GM06990 (cell line): Measurements from ENCODE around the gene LIX1.

Source experiments
- DNase-seq: peaks from one replicate; pipeline ENCODE4 v3.0.0-alpha.2; 2011; ENCODE audit not compliant: insufficient read length; ENCODE audit errors: extremely low read depth
- H3K27me3 ChIP-seq: replicated peaks from 2 replicates; pipeline ENCODE4 v1.6.0; 2011; ENCODE audit warnings: low read length; ENCODE audit not compliant: control insufficient read depth, insufficient read depth
- H3K36me3 ChIP-seq: 2 replicates; pipeline ENCODE4 v1.5.1; 2011; ENCODE audit warnings: low read length; ENCODE audit not compliant: control insufficient read depth, insufficient read depth
- H3K4me3 ChIP-seq: replicated peaks from 2 replicates; pipeline ENCODE4 v1.5.1; 2011; ENCODE audit warnings: low read depth, mild to moderate bottlenecking, control low read depth, low read length
- TF ChIP-seq, protein P1 (sequence below): IDR thresholded peaks from 2 replicates; pipeline ENCODE4 v1.5.1; 2011; ENCODE audit warnings: low read length, control low read depth, mild to moderate bottlenecking, inconsistent platforms; ENCODE audit not compliant: insufficient read depth, poor library complexity, severe bottlenecking

The LIX1 gene

DNA sequence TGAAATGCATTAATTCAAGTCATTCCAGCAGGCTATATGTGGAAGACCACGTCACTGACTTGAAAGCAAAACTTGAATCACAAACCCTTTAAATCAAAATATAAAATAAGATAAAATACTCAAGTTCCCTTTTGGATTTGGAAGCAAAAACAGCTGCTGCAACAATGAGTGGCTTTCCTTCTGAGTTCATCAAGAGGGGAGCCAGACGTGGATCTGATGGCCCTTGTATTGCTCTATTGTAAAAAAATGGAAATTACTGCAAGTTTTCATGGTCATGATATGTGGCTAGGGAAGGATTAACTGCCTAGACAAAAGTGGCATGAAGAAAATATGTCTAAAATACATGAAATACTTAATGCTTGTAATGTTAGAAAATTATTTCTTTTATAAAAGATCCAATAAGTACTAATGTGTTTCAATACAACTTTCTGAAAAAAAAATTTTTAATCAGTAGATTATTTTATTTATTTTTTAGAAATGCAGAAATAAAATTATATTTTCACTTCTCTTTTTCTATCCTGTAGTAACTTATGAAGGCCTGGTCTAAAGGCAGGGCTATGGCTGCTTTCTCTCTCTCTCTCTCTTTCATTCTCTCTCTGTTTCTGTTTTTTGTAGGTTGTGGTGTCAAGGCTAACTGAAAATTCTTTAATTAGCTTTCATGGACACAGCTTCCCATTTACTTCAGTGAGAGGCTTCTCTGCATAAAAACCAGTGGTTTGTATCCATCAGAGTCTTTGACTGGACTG lies 24.0 kb downstream of the LIX1 start:
- TF ChIP-seq, protein P1, sequence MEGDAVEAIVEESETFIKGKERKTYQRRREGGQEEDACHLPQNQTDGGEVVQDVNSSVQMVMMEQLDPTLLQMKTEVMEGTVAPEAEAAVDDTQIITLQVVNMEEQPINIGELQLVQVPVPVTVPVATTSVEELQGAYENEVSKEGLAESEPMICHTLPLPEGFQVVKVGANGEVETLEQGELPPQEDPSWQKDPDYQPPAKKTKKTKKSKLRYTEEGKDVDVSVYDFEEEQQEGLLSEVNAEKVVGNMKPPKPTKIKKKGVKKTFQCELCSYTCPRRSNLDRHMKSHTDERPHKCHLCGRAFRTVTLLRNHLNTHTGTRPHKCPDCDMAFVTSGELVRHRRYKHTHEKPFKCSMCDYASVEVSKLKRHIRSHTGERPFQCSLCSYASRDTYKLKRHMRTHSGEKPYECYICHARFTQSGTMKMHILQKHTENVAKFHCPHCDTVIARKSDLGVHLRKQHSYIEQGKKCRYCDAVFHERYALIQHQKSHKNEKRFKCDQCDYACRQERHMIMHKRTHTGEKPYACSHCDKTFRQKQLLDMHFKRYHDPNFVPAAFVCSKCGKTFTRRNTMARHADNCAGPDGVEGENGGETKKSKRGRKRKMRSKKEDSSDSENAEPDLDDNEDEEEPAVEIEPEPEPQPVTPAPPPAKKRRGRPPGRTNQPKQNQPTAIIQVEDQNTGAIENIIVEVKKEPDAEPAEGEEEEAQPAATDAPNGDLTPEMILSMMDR = no peak
- Histone ChIP-seq H3K27me3 (no peaks in the 10 kb centered on the region), H3K4me3 (no peak overlapping the region), H3K36me3 (no peaks in the 10 kb centered on the region)
- no peak for DNase-seq

DNA sequence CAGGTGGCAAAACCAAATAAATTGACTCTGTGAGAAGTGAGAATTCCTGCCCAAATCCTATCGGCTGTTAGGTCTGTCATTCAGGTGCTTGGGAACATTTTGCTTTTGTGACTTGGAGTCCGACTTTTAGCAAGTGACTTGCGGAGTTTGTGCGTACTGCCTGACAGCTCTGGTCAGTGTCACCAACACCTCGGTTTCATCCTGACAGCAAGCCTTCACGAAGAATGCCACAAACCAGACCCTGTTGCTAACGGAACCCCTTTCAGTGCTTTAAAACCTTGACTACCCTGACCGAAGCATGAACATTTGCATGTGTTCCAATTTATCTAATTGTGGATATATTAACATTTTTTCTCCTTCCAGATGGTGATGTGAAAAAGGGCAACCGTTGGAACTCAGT lies 26.5 kb downstream of the LIX1 start:
- no peaks in the 10 kb centered on the region for H3K27me3 ChIP-seq
- no peak overlapping the region for H3K4me3 ChIP-seq
- TF ChIP-seq, protein P1 = no peak
- no peak for DNase-seq
- no peaks in the 10 kb centered on the region for H3K36me3 ChIP-seq

DNA sequence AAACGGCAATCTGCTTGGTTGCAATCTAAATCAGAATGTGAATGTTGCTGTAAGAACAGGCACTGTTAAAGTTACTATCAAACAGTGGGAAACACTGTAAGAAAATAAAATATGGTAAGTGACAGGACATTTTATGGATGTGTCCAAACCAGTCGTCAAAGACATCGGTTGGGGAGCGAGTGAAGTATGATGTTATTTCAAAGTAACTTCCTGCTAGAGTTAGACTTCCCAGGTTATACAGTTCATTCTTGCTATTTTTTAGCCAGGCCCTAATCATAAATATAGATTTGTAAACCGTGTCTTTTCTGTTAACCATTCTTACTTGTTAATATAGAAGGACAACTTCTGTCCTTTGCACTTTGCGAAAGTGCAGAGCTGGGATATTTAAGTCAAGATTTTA lies 30.2 kb downstream of the LIX1 start:
- Histone ChIP-seq H3K36me3 (no peaks in the 10 kb centered on the region), H3K4me3 (no peak overlapping the region), H3K27me3 (no peaks in the 10 kb centered on the region)
- TF ChIP-seq, protein P1 = no peak
- DNase-seq = no peak

DNA sequence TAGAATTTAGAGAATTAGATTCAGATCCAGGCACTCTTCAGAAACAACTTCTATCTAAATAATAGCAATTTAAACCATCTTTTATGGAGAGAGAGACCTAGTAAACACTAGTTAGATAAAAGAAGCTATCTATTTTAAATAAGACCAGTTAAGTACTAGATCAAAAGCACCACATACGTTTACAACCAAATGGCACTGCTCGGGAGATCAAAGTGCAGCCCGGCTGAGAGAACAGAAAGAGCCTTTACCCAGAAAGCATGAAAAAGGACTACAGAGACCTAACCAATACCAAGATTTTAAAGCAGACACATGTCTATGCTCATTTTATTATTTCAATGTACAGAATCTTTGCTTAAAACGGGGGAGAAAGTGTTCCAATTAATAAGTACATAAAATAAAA lies 30.8 kb downstream of the LIX1 start:
- no peaks in the 10 kb centered on the region for H3K27me3 ChIP-seq
- H3K4me3 ChIP-seq = no peak overlapping the region
- TF ChIP-seq, protein P1 = no peak
- DNase-seq = no peak
- H3K36me3 ChIP-seq = no peaks in the 10 kb centered on the region

DNA sequence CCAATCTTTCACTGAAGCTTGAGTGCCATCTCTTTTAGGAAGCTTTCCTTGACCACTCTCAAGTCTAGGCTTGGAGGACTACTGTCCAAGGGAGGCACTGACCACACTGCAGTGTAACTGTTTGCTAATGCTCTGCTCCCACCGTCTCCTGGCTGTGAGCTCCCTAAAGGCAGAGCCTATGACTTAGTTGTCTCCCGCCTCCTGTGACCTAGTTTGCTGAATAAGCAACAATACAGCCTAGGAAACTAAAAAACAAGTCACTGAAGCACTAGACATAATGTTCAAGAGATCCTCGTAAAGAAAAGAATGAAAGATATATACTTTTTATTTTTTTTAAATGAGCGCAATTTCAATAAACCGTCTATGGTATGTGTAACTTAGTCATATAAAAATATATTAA lies 31.4 kb downstream of the LIX1 start:
- Histone ChIP-seq H3K4me3 (no peak overlapping the region), H3K36me3 (no peaks in the 10 kb centered on the region), H3K27me3 (no peaks in the 10 kb centered on the region)
- DNase-seq = no peak
- TF ChIP-seq, protein P1 = no peak

DNA sequence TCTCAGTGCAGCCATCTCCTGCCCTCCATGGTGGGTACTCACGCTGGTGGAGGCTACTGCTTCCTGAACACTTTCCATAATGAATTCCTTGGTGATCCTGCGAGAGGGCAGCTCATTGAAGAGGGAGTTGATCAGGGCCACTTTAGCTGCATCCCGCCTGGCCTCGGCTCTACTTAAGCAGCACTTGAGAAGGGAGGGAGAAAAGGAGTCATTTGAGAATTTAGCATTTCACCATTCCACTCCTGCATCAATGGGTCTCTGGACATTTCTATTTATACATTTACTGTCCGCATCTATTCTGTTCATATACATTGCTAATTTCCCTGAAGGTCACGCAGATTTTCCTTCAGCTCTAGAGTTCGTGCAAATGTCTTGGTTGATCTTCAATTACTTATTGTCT lies 35.1 kb downstream of the LIX1 start:
- Histone ChIP-seq H3K27me3 (no peaks in the 10 kb centered on the region), H3K36me3 (no peaks in the 10 kb centered on the region), H3K4me3 (no peak overlapping the region)
- DNase-seq = no peak
- TF ChIP-seq, protein P1 = no peak
